PFSK-1 (cell line): ENCODE results near the gene AGBL3.

Experiments used
- POLR2AphosphoS5 ChIP-seq: IDR thresholded peaks from 2 replicates; pipeline ENCODE4 v1.6.1; 2012; ENCODE audit warnings: low read depth, mild to moderate bottlenecking, control low read depth, low read length, moderate library complexity
- TAF1 ChIP-seq: IDR thresholded peaks from 2 replicates; pipeline ENCODE4 v1.6.1; 2012; ENCODE audit warnings: low read length, control low read depth, borderline replicate concordance; ENCODE audit not compliant: insufficient read depth
- TF ChIP-seq, protein P1 (sequence below), 2 experiments: IDR thresholded peaks; 2 replicates each; pipeline versions ENCODE4 v1.6.1 to v1.8.0; 2011 to 2012; ENCODE audit warnings: low read depth in 2 of 2, low read length in 2 of 2, control low read depth in 1 of 2, inconsistent platforms in 1 of 2, mild to moderate bottlenecking in 1 of 2, moderate library complexity in 1 of 2; ENCODE audit not compliant: insufficient read depth in 1 of 2

DNA sequence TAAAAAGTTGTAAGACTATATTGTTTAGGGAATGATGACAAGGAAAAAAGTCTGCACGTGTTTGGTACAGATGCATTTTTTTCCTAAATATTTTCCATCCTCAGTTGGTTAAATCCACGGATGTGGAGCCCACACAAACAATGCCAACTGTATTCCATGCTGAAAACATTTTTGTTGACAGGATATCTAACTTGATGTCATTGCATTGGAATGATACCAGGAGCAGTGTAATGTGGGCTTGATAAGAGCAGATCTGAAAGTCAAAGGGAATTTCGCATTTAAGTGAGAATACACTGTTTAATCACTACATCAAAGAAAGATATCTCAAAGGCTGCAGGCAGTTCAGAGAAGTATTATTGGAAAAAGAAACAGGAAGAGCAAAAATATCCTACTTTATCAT lies 112.1 kb downstream of the AGBL3 start:
- no peak for TF ChIP-seq POLR2AphosphoS5
- TF ChIP-seq TAF1: no peak
- TF ChIP-seq, protein P1, sequence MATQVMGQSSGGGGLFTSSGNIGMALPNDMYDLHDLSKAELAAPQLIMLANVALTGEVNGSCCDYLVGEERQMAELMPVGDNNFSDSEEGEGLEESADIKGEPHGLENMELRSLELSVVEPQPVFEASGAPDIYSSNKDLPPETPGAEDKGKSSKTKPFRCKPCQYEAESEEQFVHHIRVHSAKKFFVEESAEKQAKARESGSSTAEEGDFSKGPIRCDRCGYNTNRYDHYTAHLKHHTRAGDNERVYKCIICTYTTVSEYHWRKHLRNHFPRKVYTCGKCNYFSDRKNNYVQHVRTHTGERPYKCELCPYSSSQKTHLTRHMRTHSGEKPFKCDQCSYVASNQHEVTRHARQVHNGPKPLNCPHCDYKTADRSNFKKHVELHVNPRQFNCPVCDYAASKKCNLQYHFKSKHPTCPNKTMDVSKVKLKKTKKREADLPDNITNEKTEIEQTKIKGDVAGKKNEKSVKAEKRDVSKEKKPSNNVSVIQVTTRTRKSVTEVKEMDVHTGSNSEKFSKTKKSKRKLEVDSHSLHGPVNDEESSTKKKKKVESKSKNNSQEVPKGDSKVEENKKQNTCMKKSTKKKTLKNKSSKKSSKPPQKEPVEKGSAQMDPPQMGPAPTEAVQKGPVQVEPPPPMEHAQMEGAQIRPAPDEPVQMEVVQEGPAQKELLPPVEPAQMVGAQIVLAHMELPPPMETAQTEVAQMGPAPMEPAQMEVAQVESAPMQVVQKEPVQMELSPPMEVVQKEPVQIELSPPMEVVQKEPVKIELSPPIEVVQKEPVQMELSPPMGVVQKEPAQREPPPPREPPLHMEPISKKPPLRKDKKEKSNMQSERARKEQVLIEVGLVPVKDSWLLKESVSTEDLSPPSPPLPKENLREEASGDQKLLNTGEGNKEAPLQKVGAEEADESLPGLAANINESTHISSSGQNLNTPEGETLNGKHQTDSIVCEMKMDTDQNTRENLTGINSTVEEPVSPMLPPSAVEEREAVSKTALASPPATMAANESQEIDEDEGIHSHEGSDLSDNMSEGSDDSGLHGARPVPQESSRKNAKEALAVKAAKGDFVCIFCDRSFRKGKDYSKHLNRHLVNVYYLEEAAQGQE (IDR thresholded peaks at IDR 0.05; ENCODE audit: insufficient read depth in 1 of 2, low read depth in 2 of 2, low read length in 2 of 2): no peak
